Measurements from ENCODE around the gene SPATA45. TPM values are rescaled to one million over a fixed set of nuclear protein-coding genes. Genes with fewer than 3 reads are reported as not detected.

The SPATA45 gene
- total and polyA plus RNA-seq, 2 of the 13 experiments (the other 11 are each of a cell fraction or from before 2014, with no cell fraction given): 0.17 to 0.64 TPM

DNA sequence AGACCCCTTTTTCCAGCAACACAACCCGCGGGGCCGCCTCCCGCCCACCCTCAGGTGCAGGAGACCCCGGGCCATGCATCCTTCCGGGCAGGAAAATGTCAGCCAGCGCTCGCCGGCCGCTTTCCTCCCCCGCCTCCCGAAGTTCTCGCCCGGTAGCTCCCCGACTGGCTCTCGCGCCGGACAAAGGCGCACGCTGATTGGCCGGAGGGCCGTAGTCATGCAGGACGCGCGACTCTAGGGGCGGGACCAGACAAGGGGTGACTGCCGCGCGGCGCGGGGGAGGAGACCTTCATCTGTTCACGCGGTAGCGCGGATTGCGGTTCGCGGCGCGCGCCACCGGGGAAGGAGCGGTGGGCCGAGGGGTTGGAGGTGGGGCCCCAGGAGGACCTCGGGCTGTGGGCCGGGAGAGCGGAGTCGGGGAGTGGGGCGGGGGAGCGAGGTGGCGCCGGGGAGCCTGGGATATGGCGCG lies 10.6 kb upstream of the SPATA45 start, which contains the start of gene FLVCR1 (continued):
- TF ChIP-seq, protein P1, sequence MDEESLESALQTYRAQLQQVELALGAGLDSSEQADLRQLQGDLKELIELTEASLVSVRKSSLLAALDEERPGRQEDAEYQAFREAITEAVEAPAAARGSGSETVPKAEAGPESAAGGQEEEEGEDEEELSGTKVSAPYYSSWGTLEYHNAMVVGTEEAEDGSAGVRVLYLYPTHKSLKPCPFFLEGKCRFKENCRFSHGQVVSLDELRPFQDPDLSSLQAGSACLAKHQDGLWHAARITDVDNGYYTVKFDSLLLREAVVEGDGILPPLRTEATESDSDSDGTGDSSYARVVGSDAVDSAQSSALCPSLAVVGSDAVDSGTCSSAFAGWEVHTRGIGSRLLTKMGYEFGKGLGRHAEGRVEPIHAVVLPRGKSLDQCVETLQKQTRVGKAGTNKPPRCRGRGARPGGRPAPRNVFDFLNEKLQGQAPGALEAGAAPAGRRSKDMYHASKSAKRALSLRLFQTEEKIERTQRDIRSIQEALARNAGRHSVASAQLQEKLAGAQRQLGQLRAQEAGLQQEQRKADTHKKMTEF (CRISPR knock-in tag; IDR thresholded peaks at IDR 0.05): no peak
- TF ChIP-seq FOXA3 (CRISPR knock-in tag; IDR thresholded peaks at IDR 0.05) (peak; percentile 34; the same call in 1 of the 2 replicates), ZNF7 (CRISPR knock-in tag; IDR thresholded peaks at IDR 0.05) (no peak), MTA1 (CRISPR knock-in tag; IDR thresholded peaks at IDR 0.05; ENCODE audit: borderline replicate concordance) (no peak), POLR2AphosphoS2 (IDR thresholded peaks at IDR 0.05; ENCODE audit: low read depth, low read length) (no peak), DNMT3B (CRISPR knock-in tag; conservative IDR thresholded peaks at IDR 0.05) (no peak), ZBTB20 (CRISPR knock-in tag; IDR thresholded peaks at IDR 0.05; ENCODE audit: borderline replicate concordance, low read depth) (peak; percentile 24; the same call in 1 of the 2 replicates), PRMT3 (CRISPR knock-in tag; IDR thresholded peaks at IDR 0.05; ENCODE audit: borderline replicate concordance, low read depth) (no peak), FOXK1 (CRISPR knock-in tag; IDR thresholded peaks at IDR 0.05; ENCODE audit: borderline replicate concordance, low read depth) (0 out of 2 replicates have a peak, but pooled peaks have one; percentile 23), KDM5B (CRISPR knock-in tag; IDR thresholded peaks at IDR 0.05; ENCODE audit: borderline replicate concordance) (peak; percentile 57; the same call in 1 of the 2 replicates), SCMH1 (CRISPR knock-in tag; IDR thresholded peaks at IDR 0.05; ENCODE audit: borderline replicate concordance) (no peak), CHCHD3 (CRISPR knock-in tag; IDR thresholded peaks at IDR 0.05) (no peak)
- TF ChIP-seq, protein P2, sequence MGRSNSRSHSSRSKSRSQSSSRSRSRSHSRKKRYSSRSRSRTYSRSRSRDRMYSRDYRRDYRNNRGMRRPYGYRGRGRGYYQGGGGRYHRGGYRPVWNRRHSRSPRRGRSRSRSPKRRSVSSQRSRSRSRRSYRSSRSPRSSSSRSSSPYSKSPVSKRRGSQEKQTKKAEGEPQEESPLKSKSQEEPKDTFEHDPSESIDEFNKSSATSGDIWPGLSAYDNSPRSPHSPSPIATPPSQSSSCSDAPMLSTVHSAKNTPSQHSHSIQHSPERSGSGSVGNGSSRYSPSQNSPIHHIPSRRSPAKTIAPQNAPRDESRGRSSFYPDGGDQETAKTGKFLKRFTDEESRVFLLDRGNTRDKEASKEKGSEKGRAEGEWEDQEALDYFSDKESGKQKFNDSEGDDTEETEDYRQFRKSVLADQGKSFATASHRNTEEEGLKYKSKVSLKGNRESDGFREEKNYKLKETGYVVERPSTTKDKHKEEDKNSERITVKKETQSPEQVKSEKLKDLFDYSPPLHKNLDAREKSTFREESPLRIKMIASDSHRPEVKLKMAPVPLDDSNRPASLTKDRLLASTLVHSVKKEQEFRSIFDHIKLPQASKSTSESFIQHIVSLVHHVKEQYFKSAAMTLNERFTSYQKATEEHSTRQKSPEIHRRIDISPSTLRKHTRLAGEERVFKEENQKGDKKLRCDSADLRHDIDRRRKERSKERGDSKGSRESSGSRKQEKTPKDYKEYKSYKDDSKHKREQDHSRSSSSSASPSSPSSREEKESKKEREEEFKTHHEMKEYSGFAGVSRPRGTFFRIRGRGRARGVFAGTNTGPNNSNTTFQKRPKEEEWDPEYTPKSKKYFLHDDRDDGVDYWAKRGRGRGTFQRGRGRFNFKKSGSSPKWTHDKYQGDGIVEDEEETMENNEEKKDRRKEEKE (IDR thresholded peaks at IDR 0.05): no peak
- TF ChIP-seq, protein P3, sequence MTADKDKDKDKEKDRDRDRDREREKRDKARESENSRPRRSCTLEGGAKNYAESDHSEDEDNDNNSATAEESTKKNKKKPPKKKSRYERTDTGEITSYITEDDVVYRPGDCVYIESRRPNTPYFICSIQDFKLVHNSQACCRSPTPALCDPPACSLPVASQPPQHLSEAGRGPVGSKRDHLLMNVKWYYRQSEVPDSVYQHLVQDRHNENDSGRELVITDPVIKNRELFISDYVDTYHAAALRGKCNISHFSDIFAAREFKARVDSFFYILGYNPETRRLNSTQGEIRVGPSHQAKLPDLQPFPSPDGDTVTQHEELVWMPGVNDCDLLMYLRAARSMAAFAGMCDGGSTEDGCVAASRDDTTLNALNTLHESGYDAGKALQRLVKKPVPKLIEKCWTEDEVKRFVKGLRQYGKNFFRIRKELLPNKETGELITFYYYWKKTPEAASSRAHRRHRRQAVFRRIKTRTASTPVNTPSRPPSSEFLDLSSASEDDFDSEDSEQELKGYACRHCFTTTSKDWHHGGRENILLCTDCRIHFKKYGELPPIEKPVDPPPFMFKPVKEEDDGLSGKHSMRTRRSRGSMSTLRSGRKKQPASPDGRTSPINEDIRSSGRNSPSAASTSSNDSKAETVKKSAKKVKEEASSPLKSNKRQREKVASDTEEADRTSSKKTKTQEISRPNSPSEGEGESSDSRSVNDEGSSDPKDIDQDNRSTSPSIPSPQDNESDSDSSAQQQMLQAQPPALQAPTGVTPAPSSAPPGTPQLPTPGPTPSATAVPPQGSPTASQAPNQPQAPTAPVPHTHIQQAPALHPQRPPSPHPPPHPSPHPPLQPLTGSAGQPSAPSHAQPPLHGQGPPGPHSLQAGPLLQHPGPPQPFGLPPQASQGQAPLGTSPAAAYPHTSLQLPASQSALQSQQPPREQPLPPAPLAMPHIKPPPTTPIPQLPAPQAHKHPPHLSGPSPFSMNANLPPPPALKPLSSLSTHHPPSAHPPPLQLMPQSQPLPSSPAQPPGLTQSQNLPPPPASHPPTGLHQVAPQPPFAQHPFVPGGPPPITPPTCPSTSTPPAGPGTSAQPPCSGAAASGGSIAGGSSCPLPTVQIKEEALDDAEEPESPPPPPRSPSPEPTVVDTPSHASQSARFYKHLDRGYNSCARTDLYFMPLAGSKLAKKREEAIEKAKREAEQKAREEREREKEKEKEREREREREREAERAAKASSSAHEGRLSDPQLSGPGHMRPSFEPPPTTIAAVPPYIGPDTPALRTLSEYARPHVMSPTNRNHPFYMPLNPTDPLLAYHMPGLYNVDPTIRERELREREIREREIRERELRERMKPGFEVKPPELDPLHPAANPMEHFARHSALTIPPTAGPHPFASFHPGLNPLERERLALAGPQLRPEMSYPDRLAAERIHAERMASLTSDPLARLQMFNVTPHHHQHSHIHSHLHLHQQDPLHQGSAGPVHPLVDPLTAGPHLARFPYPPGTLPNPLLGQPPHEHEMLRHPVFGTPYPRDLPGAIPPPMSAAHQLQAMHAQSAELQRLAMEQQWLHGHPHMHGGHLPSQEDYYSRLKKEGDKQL (CRISPR knock-in tag; IDR thresholded peaks at IDR 0.05; ENCODE audit: low read depth): no peak

Measured in HepG2 (cell line).